KMS-11 (cell line): ENCODE data around the gene TM9SF4.

Experiments used
- H2AFZ ChIP-seq: fragments of 200-600 bp; sonication (generic); 2 replicates; pipeline ENCODE4 v1.6.1; 2016; ENCODE audit warnings: antibody characterized with exemption, mixed run types, low read depth
- H3K27ac ChIP-seq: fragments of 200-600 bp; sonication (generic); 2 replicates; pipeline ENCODE4 v1.6.1; 2016; ENCODE audit warnings: mild to moderate bottlenecking, mixed run types
- H3K27me3 ChIP-seq: fragments of 200-600 bp; sonication (generic); 2 replicates; pipeline ENCODE4 v1.6.1; 2017; ENCODE audit warnings: mild to moderate bottlenecking, low read depth, mixed run types, moderate library complexity; ENCODE audit not compliant: insufficient read depth
- H3K36me3 ChIP-seq: fragments of 200-600 bp; sonication (generic); 2 replicates; pipeline ENCODE4 v1.6.1; 2017; ENCODE audit warnings: mild to moderate bottlenecking, mixed run types; ENCODE audit not compliant: insufficient read depth
- H3K4me1 ChIP-seq: fragments of 200-600 bp; sonication (generic); 2 replicates; pipeline ENCODE4 v1.6.1; 2016; ENCODE audit warnings: mild to moderate bottlenecking, low read depth, mixed run types; ENCODE audit not compliant: poor library complexity, severe bottlenecking
- H3K4me2 ChIP-seq: fragments of 200-600 bp; sonication (generic); 2 replicates; pipeline ENCODE4 v1.7.0; 2016; ENCODE audit warnings: mild to moderate bottlenecking, mixed run types
- H3K4me3 ChIP-seq: fragments of 200-600 bp; sonication (generic); IDR thresholded peaks from 2 replicates; pipeline ENCODE4 v1.6.1; 2017; ENCODE audit warnings: low read depth, low read length, mixed read lengths; ENCODE audit not compliant: insufficient read depth
- H3K79me2 ChIP-seq: fragments of 200-600 bp; sonication (generic); 2 replicates; pipeline ENCODE4 v1.6.1; 2016; ENCODE audit warnings: low read depth, mixed run types; ENCODE audit not compliant: insufficient read depth
- H3K9ac ChIP-seq: fragments of 200-600 bp; sonication (generic); 2 replicates; pipeline ENCODE4 v1.6.1; 2016; ENCODE audit warnings: mild to moderate bottlenecking, mixed run types
- H4K20me1 ChIP-seq: fragments of 200-600 bp; sonication (generic); 2 replicates; pipeline ENCODE4 v1.6.1; 2016; ENCODE audit warnings: mild to moderate bottlenecking, mixed run types; ENCODE audit not compliant: insufficient read depth
- TF ChIP-seq, protein P1 (sequence below): fragments of 200-600 bp; sonication (generic); conservative IDR thresholded peaks from 2 replicates; pipeline ENCODE4 v1.6.1; 2017; ENCODE audit warnings: low read depth, mild to moderate bottlenecking, antibody characterized with exemption, low read length, moderate library complexity, mixed read lengths

Gene TM9SF4

DNA sequence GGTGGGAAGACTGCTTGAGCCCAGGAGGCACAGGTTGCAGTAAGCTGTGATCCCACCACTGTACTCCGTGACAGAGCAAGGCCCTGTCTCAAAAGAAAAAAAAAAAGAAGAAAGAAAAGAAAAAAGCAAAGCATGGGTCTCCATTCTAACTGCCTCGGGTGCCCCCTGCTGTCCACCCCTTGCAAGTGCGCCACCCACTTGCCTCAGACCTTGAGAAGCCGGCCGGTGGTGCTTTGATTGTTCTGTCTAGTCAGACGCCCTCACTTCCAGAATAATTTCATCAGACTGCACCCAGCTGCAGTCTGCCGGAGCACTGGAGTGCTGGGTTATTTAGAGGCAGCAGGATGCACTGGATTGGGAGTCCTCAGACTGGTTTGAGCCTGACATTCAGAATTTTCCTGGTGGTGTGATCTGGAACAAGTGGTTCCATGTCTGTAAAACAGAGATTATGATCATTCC, 17.6 kb upstream of the TM9SF4 start:
- TF ChIP-seq, protein P1, sequence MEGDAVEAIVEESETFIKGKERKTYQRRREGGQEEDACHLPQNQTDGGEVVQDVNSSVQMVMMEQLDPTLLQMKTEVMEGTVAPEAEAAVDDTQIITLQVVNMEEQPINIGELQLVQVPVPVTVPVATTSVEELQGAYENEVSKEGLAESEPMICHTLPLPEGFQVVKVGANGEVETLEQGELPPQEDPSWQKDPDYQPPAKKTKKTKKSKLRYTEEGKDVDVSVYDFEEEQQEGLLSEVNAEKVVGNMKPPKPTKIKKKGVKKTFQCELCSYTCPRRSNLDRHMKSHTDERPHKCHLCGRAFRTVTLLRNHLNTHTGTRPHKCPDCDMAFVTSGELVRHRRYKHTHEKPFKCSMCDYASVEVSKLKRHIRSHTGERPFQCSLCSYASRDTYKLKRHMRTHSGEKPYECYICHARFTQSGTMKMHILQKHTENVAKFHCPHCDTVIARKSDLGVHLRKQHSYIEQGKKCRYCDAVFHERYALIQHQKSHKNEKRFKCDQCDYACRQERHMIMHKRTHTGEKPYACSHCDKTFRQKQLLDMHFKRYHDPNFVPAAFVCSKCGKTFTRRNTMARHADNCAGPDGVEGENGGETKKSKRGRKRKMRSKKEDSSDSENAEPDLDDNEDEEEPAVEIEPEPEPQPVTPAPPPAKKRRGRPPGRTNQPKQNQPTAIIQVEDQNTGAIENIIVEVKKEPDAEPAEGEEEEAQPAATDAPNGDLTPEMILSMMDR = peak; percentile 98
- Histone ChIP-seq H3K4me2 (no peak overlapping the region), H3K4me1 (peaks cover 29% of the 10 kb centered on the region), H2AFZ (peak overlapping the region; percentile 27; the same call in 1 of the 2 replicates), H3K4me3 (no peak overlapping the region), H4K20me1 (no peaks in the 10 kb centered on the region), H3K36me3 (no peaks in the 10 kb centered on the region), H3K79me2 (no peaks in the 10 kb centered on the region), H3K27ac (no peak overlapping the region), H3K27me3 (no peaks in the 10 kb centered on the region), H3K9ac (no peak overlapping the region)

DNA sequence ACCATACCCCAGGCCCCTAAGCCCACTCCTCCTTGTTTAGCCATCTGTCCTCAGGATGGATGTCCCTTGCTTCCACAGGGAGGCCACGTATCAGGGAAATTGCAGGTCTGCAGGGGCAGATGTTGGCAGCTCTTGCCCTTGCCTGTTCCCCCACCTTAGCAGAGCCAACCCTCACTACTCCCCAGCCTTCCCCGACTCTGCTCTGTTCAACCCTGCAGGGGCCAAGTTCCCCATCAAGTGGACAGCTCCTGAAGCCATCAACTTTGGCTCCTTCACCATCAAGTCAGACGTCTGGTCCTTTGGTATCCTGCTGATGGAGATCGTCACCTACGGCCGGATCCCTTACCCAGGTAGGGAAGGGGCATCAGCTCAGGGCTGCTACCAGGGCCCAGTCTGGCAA, 10.7 kb upstream of the TM9SF4 start:
- no peaks in the 10 kb centered on the region for H3K4me1 ChIP-seq
- no peak overlapping the region for H3K4me3 ChIP-seq
- no peak overlapping the region for H2AFZ ChIP-seq
- TF ChIP-seq, protein P1 = no peak
- no peak overlapping the region for H3K27ac ChIP-seq
- no peak overlapping the region for H3K4me2 ChIP-seq
- no peaks in the 10 kb centered on the region for H4K20me1 ChIP-seq
- no peaks in the 10 kb centered on the region for H3K79me2 ChIP-seq
- H3K9ac ChIP-seq = no peak overlapping the region
- no peaks in the 10 kb centered on the region for H3K36me3 ChIP-seq
- peaks cover 9% of the 10 kb centered on the region; the same call in 1 of the 2 replicates for H3K27me3 ChIP-seq

DNA sequence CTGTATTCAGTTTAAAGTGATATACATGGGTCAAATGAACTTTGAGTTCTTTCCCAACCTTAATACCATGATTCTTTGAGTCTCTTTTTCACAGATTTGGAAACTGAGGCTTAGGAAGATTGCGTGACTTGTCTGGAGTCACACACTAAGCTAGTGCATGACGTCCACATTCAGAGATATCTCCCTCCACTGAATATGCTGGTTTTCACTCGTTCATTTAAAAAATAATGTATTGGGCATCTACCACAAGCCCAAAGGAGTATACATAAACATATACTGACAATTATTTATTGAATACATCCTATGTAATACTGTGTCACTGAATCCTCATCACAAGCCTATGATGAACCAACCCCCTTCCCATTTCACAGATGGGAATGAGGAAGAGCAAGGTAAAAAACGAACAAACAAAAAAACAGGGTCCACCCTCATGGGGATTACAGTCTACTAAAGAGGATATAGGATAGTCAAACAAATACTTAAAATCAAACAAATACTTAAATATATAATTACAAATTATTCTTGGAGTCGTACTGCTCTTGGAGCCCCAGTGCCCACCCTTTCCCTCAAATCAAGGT, 611 bp upstream of the TM9SF4 start:
- peak overlapping the region; percentile 96 for H3K27ac ChIP-seq
- peak overlapping the region; percentile 97 for H2AFZ ChIP-seq
- no peaks in the 10 kb centered on the region for H3K36me3 ChIP-seq
- H3K4me2 ChIP-seq = peak overlapping the region; percentile 96; the same call in 1 of the 2 replicates
- TF ChIP-seq, protein P1 = no peak
- H4K20me1 ChIP-seq = no peaks in the 10 kb centered on the region
- no peak overlapping the region for H3K4me3 ChIP-seq
- H3K27me3 ChIP-seq = no peaks in the 10 kb centered on the region
- H3K4me1 ChIP-seq = peaks cover 14% of the 10 kb centered on the region
- peak overlapping the region; percentile 99 for H3K9ac ChIP-seq
- peaks cover 43% of the 10 kb centered on the region for H3K79me2 ChIP-seq

DNA sequence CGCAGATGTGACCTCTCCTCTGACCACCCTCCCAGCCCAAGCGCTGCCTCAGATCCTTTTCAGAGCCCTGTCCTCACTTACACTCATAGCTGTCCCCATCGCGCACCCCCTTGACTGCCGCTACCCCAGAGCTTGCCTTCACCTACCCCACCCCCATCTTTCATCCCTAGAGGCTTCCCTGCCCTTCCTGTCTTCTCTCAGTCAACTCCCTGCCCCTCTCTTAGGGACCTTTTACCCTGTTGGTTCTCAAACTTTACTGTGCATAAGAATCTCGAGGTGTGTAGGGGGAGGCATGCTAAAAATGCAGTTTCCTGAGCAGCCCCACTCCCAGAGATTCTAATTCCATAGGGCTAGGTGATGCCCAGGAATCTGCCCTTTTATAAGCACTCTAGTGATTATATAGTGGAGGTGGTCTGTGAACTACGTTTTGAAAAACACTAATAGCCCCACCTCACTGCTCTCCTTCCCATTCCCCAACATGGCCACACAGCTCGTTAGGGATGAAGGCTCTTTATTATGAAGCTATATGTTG, 725 bp downstream of the TM9SF4 start:
- peak overlapping the region; percentile 96 for H3K4me2 ChIP-seq
- no peaks in the 10 kb centered on the region for H3K27me3 ChIP-seq
- H3K9ac ChIP-seq = peak overlapping the region; percentile 99
- H3K27ac ChIP-seq = peak overlapping the region; percentile 96
- TF ChIP-seq, protein P1 = no peak
- peaks cover 55% of the 10 kb centered on the region for H3K79me2 ChIP-seq
- peaks cover 14% of the 10 kb centered on the region for H3K4me1 ChIP-seq
- H2AFZ ChIP-seq = peak overlapping the region; percentile 97
- peaks cover 10% of the 10 kb centered on the region; the same call in 1 of the 2 replicates for H4K20me1 ChIP-seq
- peak overlapping the region; percentile 78 for H3K4me3 ChIP-seq
- no peaks in the 10 kb centered on the region for H3K36me3 ChIP-seq
